Measurements from ENCODE around the gene IER3IP1. TPM values are rescaled to one million over a fixed set of nuclear protein-coding genes. Genes with fewer than 3 reads are reported as not detected.
"Not testable (repeated sequence)": the region's sequence is repeated elsewhere in the genome, so short reads cannot be mapped to it uniquely, and the experiment has no call there.

IER3IP1 gene, protein sequence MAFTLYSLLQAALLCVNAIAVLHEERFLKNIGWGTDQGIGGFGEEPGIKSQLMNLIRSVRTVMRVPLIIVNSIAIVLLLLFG
- total RNA-seq (10 to 100 TPM in 1 of 2 donors, 1 to 10 TPM in 1; 9.8 to 10.6 TPM), polyA plus RNA-seq (10 to 100 TPM; 10.9 to 19.5 TPM)
- long read RNA-seq, donor 1, transcript IER3IP1-201 (3 exons, 3,689 nt) = major isoform, 146 of 149 reads
- long read RNA-seq, donor 1, partial matches to known transcripts = 1 of 149 reads
- long read RNA-seq, donor 1, other reads (novel, unspliced or antisense) = 2 of 149 reads
- long read RNA-seq, donor 2, transcript IER3IP1-201 (3 exons, 3,689 nt) = major isoform, 27 of 30 reads
- long read RNA-seq, donor 2, partial matches to known transcripts = 0 of 30 reads
- long read RNA-seq, donor 2, other reads (novel, unspliced or antisense) = 3 of 30 reads

DNA sequence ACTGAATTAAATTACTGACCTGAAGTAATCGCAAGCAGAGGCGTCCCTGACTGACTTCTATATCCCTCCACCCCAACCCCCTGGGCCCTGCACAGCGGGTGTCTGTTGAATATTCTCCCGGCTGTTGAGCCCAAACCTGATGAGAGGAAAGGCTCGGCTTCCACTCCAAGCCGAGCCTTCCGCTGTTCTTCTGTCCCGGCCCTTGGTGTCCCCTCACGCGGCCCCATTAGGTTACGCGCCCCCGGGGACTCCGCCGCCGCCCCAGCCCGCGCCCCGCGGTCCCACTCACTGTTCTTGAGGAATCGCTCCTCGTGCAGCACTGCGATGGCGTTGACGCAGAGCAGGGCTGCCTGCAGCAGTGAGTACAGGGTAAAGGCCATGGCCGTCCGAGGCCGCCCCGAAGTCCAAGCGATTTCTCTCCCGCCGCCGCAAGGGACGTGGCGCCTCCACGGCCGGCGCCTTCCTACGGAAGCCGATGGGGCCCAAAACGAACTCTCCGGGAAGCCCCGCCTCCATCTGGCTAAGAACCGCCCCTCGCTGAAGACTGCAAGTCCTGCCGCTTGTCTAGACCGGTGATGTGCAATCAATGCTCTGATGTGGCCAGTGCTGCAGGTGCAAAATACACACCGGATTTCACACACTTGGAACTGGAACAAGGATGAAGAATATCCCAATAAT, at the start of gene IER3IP1:
Gene IER3IP1 (minus strand): TSS at position 467 of the 678 bp plus-strand sequence. CDS start 87 bp downstream, at position 380.
- Histone ChIP-seq H3K9me3 (ENCODE audit: control insufficient read depth, low read length) (no peaks in the 10 kb centered on the region), H3K4me1 (ENCODE audit: control insufficient read depth in 1 of 2, insufficient read depth in 2 of 2, low read length in 2 of 2) (peaks cover 0 to 2% of the 10 kb centered on the region in 2 donors), H3K4me3 (ENCODE audit: low read length in 2 of 2) (peak within 1 kb of the TSS; percentile 95 to 100), H3K27ac (ENCODE audit: low read depth in 1 of 2, low read length in 2 of 2) (peak within 1 kb of the TSS in 1 of 2 donors; percentile 66), H3K36me3 (ENCODE audit: control insufficient read depth in 1 of 2, insufficient read depth in 2 of 2, low read length in 1 of 2) (no peaks in the 10 kb centered on the region), H3K27me3 (ENCODE audit: control insufficient read depth in 1 of 2, insufficient read depth in 2 of 2, low read length in 1 of 2) (no peaks in the 10 kb centered on the region)
- ATAC-seq (ENCODE audit: low FRiP score) = peak; percentile 98
- DNase-seq = peak; percentile 95 to 98
- WGBS, 2 donors = 0% methylated on average over 48 of the region's 48 CpGs
- intact Hi-C loops (cut with DNase I) = loop anchor here (2.0 to 5.0 kb wide), 2 partner anchors 25 to 39 kb away; partner anchors contain the start of gene HDHD2 (in 1 of the 2)

DNA sequence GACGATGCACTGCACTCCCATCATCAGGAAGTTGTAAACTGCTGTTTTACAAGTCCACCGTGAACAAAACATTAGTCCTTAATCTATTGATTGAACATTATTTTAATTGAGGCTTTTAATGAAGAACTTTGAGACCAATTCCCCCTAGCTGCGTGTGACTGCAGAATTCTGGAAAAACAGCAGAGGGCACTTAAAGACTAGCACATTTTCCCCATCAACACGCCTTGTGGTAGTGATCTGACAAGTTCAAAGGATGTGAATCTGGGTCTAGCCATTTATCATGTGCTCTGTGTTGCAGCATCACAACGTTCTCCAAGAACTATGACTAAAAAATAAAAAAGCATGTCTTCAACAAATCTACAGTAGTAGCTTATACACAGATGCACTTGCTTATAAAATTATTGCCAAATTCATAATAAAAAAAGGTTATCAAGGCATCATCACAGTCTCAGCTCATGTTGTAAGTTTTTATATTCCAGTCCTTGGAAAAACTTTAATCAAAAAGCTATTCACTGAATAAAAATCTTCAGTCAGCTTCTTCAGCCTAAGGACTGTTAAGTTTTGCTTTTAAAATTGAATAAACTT, 39.5 kb upstream of the IER3IP1 start:
- Histone ChIP-seq H3K27ac (ENCODE audit: low read depth in 1 of 2, low read length in 2 of 2) (no peak overlapping the region), H3K27me3 (ENCODE audit: control insufficient read depth in 1 of 2, insufficient read depth in 2 of 2, low read length in 1 of 2) (no peaks in the 10 kb centered on the region), H3K9me3 (ENCODE audit: control insufficient read depth, low read length) (no peaks in the 10 kb centered on the region), H3K4me1 (ENCODE audit: control insufficient read depth in 1 of 2, insufficient read depth in 2 of 2, low read length in 2 of 2) (no peaks in the 10 kb centered on the region), H3K4me3 (ENCODE audit: low read length in 2 of 2) (no peak overlapping the region), H3K36me3 (ENCODE audit: control insufficient read depth in 1 of 2, insufficient read depth in 2 of 2, low read length in 1 of 2) (no peaks in the 10 kb centered on the region)
- DNase-seq = no peak
- no peak for ATAC-seq (ENCODE audit: low FRiP score)
- 1 to 2% methylated on average over 5 of the region's 5 CpGs for WGBS, 2 donors
- intact Hi-C loops (cut with DNase I) = loop anchor here (5.0 to 10.0 kb wide), 2 partner anchors 532 to 539 kb away; no protein-coding TSS in a partner anchor

DNA sequence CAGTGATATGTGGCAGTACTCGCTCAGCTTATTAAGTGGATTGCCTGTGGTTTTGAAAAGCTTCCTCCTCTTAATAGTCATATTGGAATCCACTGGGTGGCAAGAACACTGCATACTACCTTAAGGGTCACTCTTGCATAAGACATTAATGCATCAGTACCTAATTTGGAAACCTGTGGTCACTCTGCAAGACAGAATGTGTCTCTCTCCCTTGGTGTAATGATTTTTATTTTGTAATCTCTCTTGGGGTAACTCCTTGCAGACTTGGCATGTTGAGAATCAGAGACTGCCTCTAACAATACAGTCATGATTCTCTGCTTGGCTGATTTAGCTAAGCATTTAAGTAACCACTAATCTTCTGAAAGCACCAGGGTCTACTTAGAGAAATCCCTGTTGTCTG, 33.0 kb upstream of the IER3IP1 start:
- WGBS, 2 donors = 73 to 86% methylated on average over 1 of the region's 1 CpG
- Histone ChIP-seq H3K4me1 (ENCODE audit: control insufficient read depth in 1 of 2, insufficient read depth in 2 of 2, low read length in 2 of 2) (no peaks in the 10 kb centered on the region), H3K9me3 (ENCODE audit: control insufficient read depth, low read length) (no peaks in the 10 kb centered on the region), H3K4me3 (ENCODE audit: low read length in 2 of 2) (no peak overlapping the region), H3K36me3 (ENCODE audit: control insufficient read depth in 1 of 2, insufficient read depth in 2 of 2, low read length in 1 of 2) (no peaks in the 10 kb centered on the region), H3K27me3 (ENCODE audit: control insufficient read depth in 1 of 2, insufficient read depth in 2 of 2, low read length in 1 of 2) (no peaks in the 10 kb centered on the region), H3K27ac (ENCODE audit: low read depth in 1 of 2, low read length in 2 of 2) (no peak overlapping the region)
- no peak for ATAC-seq (ENCODE audit: low FRiP score)
- DNase-seq = no peak
- intact Hi-C loops (cut with DNase I) = loop anchor here in 1 of 2 donors (5.0 kb wide), 1 partner anchor 157 kb away; no protein-coding TSS in a partner anchor

DNA sequence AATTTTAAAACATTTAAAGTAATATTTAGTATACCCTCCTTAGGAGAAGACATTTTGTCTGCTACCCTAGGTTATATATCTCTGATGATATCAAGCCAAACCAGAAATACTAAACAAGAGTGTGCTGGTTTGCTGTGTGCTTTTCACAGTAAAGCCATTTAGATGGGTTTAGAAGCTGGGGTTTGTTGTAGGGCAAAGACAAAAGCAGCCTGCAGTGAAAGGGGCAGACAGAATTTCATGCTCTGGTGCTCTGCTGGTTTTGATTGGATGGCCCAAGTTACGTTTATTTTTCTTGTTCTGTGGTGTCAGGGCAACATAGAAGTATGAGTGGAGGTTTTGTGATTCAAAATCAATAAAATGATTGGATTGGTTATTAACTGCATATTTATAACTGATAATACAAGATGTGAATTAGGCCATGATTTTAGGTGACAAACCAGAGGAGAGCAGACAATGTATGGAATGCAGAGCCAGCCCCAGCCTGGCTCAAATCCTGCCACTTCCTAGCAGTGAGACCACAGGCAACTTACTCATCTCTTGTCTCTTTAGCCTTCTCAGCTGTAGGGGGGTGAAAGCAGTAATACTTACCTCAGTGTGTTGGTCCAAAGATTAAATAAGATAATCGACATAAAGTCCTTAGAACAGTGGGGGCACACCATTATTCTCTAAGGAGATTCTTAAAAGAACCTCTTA, 30.9 kb upstream of the IER3IP1 start:
- Histone ChIP-seq H3K27me3 (ENCODE audit: control insufficient read depth in 1 of 2, insufficient read depth in 2 of 2, low read length in 1 of 2) (no peaks in the 10 kb centered on the region), H3K9me3 (ENCODE audit: control insufficient read depth, low read length) (no peaks in the 10 kb centered on the region), H3K36me3 (ENCODE audit: control insufficient read depth in 1 of 2, insufficient read depth in 2 of 2, low read length in 1 of 2) (no peaks in the 10 kb centered on the region), H3K4me3 (ENCODE audit: low read length in 2 of 2) (no peak overlapping the region), H3K4me1 (ENCODE audit: control insufficient read depth in 1 of 2, insufficient read depth in 2 of 2, low read length in 2 of 2) (no peaks in the 10 kb centered on the region), H3K27ac (ENCODE audit: low read depth in 1 of 2, low read length in 2 of 2) (no peak overlapping the region)
- ATAC-seq (ENCODE audit: low FRiP score) (no peak), DNase-seq (no peak)
- 46 to 63% methylated on average over 2 of the region's 2 CpGs for WGBS, 2 donors
- intact Hi-C loops (cut with DNase I) = loop anchor here in 1 of 2 donors (5.0 kb wide), 1 partner anchor 155 kb away; no protein-coding TSS in a partner anchor

DNA sequence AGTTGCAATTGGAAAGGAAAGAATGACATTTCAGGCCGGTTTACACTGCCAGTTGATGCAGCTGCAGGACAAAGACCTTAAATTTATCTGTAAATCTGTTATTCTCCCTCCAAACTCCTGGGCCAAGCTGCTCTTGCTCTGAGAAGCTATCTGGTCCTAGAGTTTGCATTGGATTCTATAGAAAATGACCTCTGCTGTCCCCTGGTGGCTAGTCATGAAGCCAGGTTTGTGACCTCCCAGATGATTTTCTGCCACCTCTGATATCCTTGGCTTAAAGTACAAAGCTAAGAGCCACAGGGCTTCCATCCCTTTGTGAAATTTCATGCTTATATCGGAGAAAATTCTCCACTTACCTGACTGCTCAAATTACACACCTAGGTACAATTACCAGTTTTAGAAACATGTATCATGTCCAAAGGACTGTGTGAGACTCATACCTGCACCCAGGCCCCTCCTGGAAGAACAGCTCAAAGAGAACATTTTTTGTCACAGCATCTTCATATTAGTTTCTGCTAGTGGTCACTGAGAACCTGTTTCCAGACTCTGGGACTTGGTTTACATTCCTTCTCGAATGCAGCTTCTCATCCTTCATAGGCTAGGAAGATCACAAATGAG, 28.9 kb upstream of the IER3IP1 start:
- H3K4me1 ChIP-seq (ENCODE audit: control insufficient read depth in 1 of 2, insufficient read depth in 2 of 2, low read length in 2 of 2) = no peaks in the 10 kb centered on the region
- H3K27me3 ChIP-seq (ENCODE audit: control insufficient read depth in 1 of 2, insufficient read depth in 2 of 2, low read length in 1 of 2) = no peaks in the 10 kb centered on the region
- DNase-seq = no peak
- WGBS, 2 donors = 48 to 56% methylated on average over 3 of the region's 3 CpGs
- intact Hi-C loops (cut with DNase I) = loop anchor here in 1 of 2 donors (2.0 to 5.0 kb wide), 2 partner anchors 104 to 153 kb away; no protein-coding TSS in a partner anchor
- H3K27ac ChIP-seq (ENCODE audit: low read depth in 1 of 2, low read length in 2 of 2) = no peak overlapping the region
- no peaks in the 10 kb centered on the region for H3K9me3 ChIP-seq (ENCODE audit: control insufficient read depth, low read length)
- H3K36me3 ChIP-seq (ENCODE audit: control insufficient read depth in 1 of 2, insufficient read depth in 2 of 2, low read length in 1 of 2) = no peaks in the 10 kb centered on the region
- no peak overlapping the region for H3K4me3 ChIP-seq (ENCODE audit: low read length in 2 of 2)
- ATAC-seq (ENCODE audit: low FRiP score) = no peak

DNA sequence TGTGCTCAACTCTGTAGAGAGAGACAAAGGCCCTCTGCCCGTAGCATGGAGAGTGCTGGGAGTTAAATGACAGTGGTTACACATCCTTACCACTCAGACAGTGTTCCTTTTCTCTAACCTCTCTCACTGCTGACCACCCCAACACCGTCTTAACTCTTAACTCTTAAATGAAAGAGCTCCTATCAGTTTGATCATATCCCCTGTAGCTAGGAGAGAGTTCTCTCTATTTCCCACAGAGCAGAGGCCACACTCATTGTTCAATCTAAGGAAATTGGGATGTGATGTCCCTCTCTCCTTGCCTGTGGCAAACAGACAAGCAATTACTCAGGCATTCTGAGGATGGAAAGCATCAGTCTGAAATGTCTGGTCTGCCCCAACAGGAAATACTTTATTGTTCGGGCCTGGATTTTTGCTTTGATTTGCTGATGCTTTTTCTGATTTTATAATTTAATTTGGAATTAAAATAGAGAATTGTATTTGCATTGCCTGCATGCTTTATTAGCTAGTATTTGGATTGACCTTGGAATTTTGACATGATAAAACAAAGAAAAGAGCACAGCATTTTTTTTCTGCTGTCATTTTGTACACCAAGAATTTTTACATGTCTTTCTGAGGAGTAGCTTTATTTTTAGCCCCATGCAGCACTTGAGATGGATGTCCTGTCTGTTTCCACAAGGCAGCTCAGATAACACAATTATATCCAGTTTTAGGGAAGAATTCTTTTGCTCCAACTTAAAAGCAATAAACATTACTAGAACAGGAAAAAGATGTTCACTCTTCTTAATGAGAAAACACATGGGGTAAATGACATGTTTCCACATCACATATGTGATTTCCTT, 27.7 kb upstream of the IER3IP1 start:
- DNase-seq (no peak), ATAC-seq (ENCODE audit: low FRiP score) (no peak)
- Histone ChIP-seq H3K4me3 (ENCODE audit: low read length in 2 of 2) (no peak overlapping the region), H3K4me1 (ENCODE audit: control insufficient read depth in 1 of 2, insufficient read depth in 2 of 2, low read length in 2 of 2) (no peaks in the 10 kb centered on the region), H3K9me3 (ENCODE audit: control insufficient read depth, low read length) (no peaks in the 10 kb centered on the region), H3K27ac (ENCODE audit: low read depth in 1 of 2, low read length in 2 of 2) (no peak overlapping the region), H3K36me3 (ENCODE audit: control insufficient read depth in 1 of 2, insufficient read depth in 2 of 2, low read length in 1 of 2) (no peaks in the 10 kb centered on the region), H3K27me3 (ENCODE audit: control insufficient read depth in 1 of 2, insufficient read depth in 2 of 2, low read length in 1 of 2) (no peaks in the 10 kb centered on the region)
- 29 to 40% methylated on average over 3 of the region's 3 CpGs for WGBS, 2 donors
- intact Hi-C loops (cut with DNase I) = loop anchor here in 1 of 2 donors (2.0 kb wide), 1 partner anchor 103 kb away; no protein-coding TSS in a partner anchor

DNA sequence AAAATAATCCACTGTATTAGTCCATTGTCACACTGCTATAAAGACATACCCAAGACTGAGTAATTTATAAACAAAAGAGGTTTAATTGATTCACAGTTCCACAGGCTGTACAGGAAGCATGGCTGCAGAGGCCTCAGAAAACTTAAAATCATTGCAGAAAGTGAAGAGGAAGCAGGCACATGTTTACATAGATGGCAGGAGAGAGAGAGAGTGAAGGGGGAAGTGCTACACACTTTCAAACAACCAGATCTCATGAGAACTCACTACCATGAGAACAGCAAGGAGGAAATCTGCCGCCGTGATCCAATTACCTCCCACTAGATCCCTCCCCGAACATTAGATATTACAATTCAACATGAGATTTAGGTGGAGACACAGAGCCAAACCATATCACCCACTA, 19.8 kb upstream of the IER3IP1 start:
- DNase-seq; H3K4me3 ChIP-seq (ENCODE audit: low read length in 2 of 2); H3K27me3 ChIP-seq (ENCODE audit: control insufficient read depth in 1 of 2, insufficient read depth in 2 of 2, low read length in 1 of 2); H3K4me1 ChIP-seq (ENCODE audit: control insufficient read depth in 1 of 2, insufficient read depth in 2 of 2, low read length in 2 of 2); H3K27ac ChIP-seq (ENCODE audit: low read depth in 1 of 2, low read length in 2 of 2); ATAC-seq (ENCODE audit: low FRiP score); H3K9me3 ChIP-seq (ENCODE audit: control insufficient read depth, low read length); H3K36me3 ChIP-seq (ENCODE audit: control insufficient read depth in 1 of 2, insufficient read depth in 2 of 2, low read length in 1 of 2); intact Hi-C loops (cut with DNase I): not testable (repeated sequence)
- 47 to 61% methylated on average over 3 of the region's 3 CpGs for WGBS, 2 donors
